MM.1S (cell line): ENCODE data around the gene HOXA6.
A peak's percentile ranks its signal among the peaks of the same experiment; 100 is the strongest.

Experiments used
- DNase-seq: peaks from one replicate; pipeline ENCODE4 v3.0.0-alpha.2; 2015
- H2AFZ ChIP-seq: fragments of 300-600 bp; sonication (generic); 2 replicates; pipeline ENCODE4 v1.6.0; 2016; ENCODE audit warnings: antibody characterized with exemption, low read length
- H3F3A ChIP-seq: fragments of 300-600 bp; sonication (generic); 2 replicates; pipeline ENCODE4 v1.6.1; 2016; ENCODE audit warnings: mild to moderate bottlenecking, antibody characterized with exemption, low read length, moderate library complexity, mixed read lengths; ENCODE audit not compliant: insufficient read depth
- H3K27ac ChIP-seq: fragments of 300-600 bp; sonication (generic); 2 replicates; pipeline ENCODE4 v1.5.1; 2016; ENCODE audit warnings: mild to moderate bottlenecking, low read length
- H3K27me3 ChIP-seq: fragments of 300-600 bp; sonication (generic); replicated peaks from 2 replicates; pipeline ENCODE4 v1.6.0; 2016; ENCODE audit warnings: low read length; ENCODE audit not compliant: insufficient read depth
- H3K36me3 ChIP-seq: fragments of 300-600 bp; sonication (generic); replicated peaks from 2 replicates; pipeline ENCODE4 v1.6.1; 2016; ENCODE audit warnings: mild to moderate bottlenecking, low read length, mixed read lengths; ENCODE audit not compliant: insufficient read depth
- H3K4me1 ChIP-seq: fragments of 300-600 bp; sonication (generic); 2 replicates; pipeline ENCODE4 v1.6.1; 2016; ENCODE audit warnings: low read length, mixed read lengths
- H3K4me2 ChIP-seq: fragments of 300-600 bp; sonication (generic); 2 replicates; pipeline ENCODE4 v1.6.0; 2016; ENCODE audit warnings: low read depth, low read length
- H3K4me3 ChIP-seq: fragments of 300-600 bp; sonication (generic); 2 replicates; pipeline ENCODE4 v1.5.1; 2016; ENCODE audit warnings: low read length, mixed read lengths
- H3K79me2 ChIP-seq: fragments of 300-600 bp; sonication (generic); 2 replicates; pipeline ENCODE4 v1.6.1; 2016; ENCODE audit warnings: mixed run types, low read length, mixed read lengths
- H3K9ac ChIP-seq: fragments of 300-600 bp; sonication (generic); 2 replicates; pipeline ENCODE4 v1.6.1; 2016; ENCODE audit warnings: low read length, mixed read lengths
- H3K9me2 ChIP-seq: fragments of 300-600 bp; sonication (generic); replicated peaks from 2 replicates; pipeline ENCODE4 v1.6.1; 2016; ENCODE audit warnings: mild to moderate bottlenecking, low read length, mixed read lengths; ENCODE audit not compliant: insufficient read depth
- H3K9me3 ChIP-seq: fragments of 300-600 bp; sonication (generic); replicated peaks from 2 replicates; pipeline ENCODE4 v1.6.1; 2016; ENCODE audit warnings: mild to moderate bottlenecking, low read length, mixed read lengths; ENCODE audit not compliant: insufficient read depth
- H4K20me1 ChIP-seq: fragments of 300-600 bp; sonication (generic); 2 replicates; pipeline ENCODE4 v1.6.1; 2016; ENCODE audit warnings: mild to moderate bottlenecking, low read length, moderate library complexity, mixed read lengths; ENCODE audit not compliant: insufficient read depth
- CTCF ChIP-seq: fragments of 300-600 bp; sonication (generic); IDR thresholded peaks from 2 replicates; pipeline ENCODE4 v1.5.1; 2016; ENCODE audit warnings: antibody characterized with exemption, low read length, mixed read lengths
- EZH2 ChIP-seq: fragments of 300-600 bp; sonication (generic); optimal IDR thresholded peaks from 2 replicates; pipeline ENCODE3; 2017; ENCODE audit warnings: low read depth, mild to moderate bottlenecking, antibody characterized with exemption, low read length, mixed read lengths
- EZH2phosphoT487 ChIP-seq: fragments of 300-600 bp; sonication (generic); IDR thresholded peaks from 2 replicates; pipeline ENCODE4 v1.6.1; 2018; ENCODE audit warnings: antibody characterized with exemption, low read length

Gene HOXA6

GRCh38 chr7:27180431-27181420, 33.2 kb upstream of the HOXA6 start:
- Histone ChIP-seq H3K4me3 (no peak overlapping the region), H3K36me3 (no peaks in the 10 kb centered on the region), H3K4me1 (no peaks in the 10 kb centered on the region), H3K9me2 (no peaks in the 10 kb centered on the region), H4K20me1 (no peaks in the 10 kb centered on the region), H3K27me3 (peaks cover 60% of the 10 kb centered on the region), H3K4me2 (no peak overlapping the region), H3K79me2 (no peaks in the 10 kb centered on the region), H2AFZ (no peak overlapping the region), H3K9ac (no peak overlapping the region), H3K9me3 (no peaks in the 10 kb centered on the region), H3F3A (no peaks in the 10 kb centered on the region), H3K27ac (no peak overlapping the region)
- no peak for DNase-seq
- TF ChIP-seq CTCF (no peak), EZH2 (no peak)

DNA sequence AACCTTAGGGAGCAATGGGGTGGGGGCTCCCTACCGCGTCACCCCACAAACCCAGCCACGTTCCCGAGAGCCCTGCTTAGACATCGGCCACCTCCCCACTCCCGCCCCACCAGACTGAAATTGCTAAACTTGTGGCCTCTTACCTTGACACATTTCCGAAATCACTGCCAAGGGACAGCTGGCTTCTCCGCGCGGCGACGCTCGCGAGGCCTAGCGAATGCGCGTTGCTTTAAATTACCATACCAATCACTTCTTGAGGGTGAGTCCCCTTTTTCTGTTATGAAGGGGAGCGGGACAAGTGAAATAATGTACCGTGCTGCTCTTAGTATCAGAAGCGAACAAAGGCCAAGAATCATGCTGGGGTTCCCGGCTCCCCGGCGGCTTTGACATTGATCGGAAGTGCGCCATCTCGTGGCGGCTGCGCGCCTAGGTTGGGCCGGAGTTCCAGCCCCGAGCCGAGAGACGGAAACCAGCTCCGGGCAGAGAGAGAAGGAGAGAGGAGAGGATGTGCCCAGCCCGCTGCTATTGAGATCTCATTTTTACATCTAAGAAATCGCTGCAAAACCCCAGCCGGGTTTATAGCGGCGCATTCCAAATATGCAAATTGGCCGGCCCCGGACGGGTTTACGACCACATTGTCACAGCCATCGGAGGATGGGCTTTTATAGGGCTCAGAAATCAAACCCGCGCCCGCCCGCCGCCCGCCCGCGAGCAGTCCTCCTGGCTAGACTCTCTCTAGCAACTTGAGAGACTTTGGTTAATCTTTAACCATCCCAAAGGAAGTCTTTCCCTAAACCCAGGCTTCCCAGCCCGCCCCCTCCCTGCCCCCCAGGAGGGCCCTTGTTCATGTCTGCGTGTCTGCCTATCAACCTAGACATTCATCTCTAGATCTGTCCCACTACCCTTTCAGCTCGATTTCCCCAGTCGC, 32.2 kb upstream of the HOXA6 start:
- Histone ChIP-seq H2AFZ (no peak overlapping the region), H3K9me3 (no peaks in the 10 kb centered on the region), H3K79me2 (no peaks in the 10 kb centered on the region), H3K27me3 (peaks cover 60% of the 10 kb centered on the region), H3F3A (no peaks in the 10 kb centered on the region), H3K4me2 (peak overlapping the region; percentile 8; the same call in 1 of the 2 replicates), H3K4me1 (no peaks in the 10 kb centered on the region), H3K9me2 (no peaks in the 10 kb centered on the region), H3K27ac (no peak overlapping the region), H3K9ac (no peak overlapping the region), H4K20me1 (no peaks in the 10 kb centered on the region), H3K36me3 (no peaks in the 10 kb centered on the region), H3K4me3 (no peak overlapping the region)
- TF ChIP-seq EZH2phosphoT487 (no peak), CTCF (peak; percentile 49)
- DNase-seq, result no peak

DNA sequence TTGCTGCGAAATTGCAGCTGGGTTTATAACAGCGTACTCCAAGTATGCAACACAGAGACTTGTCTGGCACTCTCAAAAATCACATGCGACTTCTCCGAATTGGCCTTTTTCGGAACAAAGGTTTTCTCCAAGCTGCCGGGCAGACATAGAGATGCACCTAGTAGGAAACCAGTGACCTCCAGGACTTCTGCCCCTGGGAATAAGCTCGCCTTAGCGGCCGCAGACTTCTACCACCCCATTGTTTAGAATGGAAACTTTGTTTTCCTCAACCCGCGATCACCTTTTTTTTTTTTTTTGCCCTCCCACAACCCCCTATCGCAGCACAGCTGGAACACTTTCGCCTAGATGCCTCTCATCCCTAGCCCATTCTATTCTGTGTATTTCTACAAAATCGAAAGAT, 31.5 kb upstream of the HOXA6 start:
- H3K9ac ChIP-seq, result no peak overlapping the region
- peaks cover 62% of the 10 kb centered on the region for H3K27me3 ChIP-seq
- H3K9me2 ChIP-seq, result no peaks in the 10 kb centered on the region
- no peak overlapping the region for H3K4me3 ChIP-seq
- H3K27ac ChIP-seq, result no peak overlapping the region
- no peaks in the 10 kb centered on the region for H3F3A ChIP-seq
- no peaks in the 10 kb centered on the region for H3K36me3 ChIP-seq
- H3K79me2 ChIP-seq, result no peaks in the 10 kb centered on the region
- no peaks in the 10 kb centered on the region for H3K9me3 ChIP-seq
- H3K4me1 ChIP-seq, result no peaks in the 10 kb centered on the region
- no peaks in the 10 kb centered on the region for H4K20me1 ChIP-seq
- DNase-seq, result no peak
- H3K4me2 ChIP-seq, result no peak overlapping the region
- no peak overlapping the region for H2AFZ ChIP-seq
- TF ChIP-seq EZH2 (no peak), EZH2phosphoT487 (no peak), CTCF (no peak)
